Panc1 (cell line): ENCODE results near the gene HUNK.

ENCODE experiments used
- POLR2AphosphoS5 ChIP-seq: IDR thresholded peaks from 2 replicates; pipeline ENCODE4 v1.6.1; 2012; ENCODE audit warnings: mild to moderate bottlenecking, low read depth, low read length, moderate library complexity
- SIN3A ChIP-seq: IDR thresholded peaks from 2 replicates; pipeline ENCODE4 v1.6.1; 2012; ENCODE audit warnings: low read depth, mild to moderate bottlenecking, low read length, moderate library complexity, borderline replicate concordance; ENCODE audit not compliant: insufficient read depth
- TCF7L2 ChIP-seq: IDR thresholded peaks from 2 replicates; pipeline ENCODE4 v1.6.1; 2011; ENCODE audit warnings: mild to moderate bottlenecking, low read depth, low read length, inconsistent platforms
- TF ChIP-seq, protein P1 (sequence below): fragments of 450-650 bp; IDR thresholded peaks from 2 replicates; pipeline ENCODE4 v1.5.1; 2017; ENCODE audit warnings: mild to moderate bottlenecking
- TF ChIP-seq, protein P2 (sequence below), 2 experiments: IDR thresholded peaks; 2 replicates each; pipeline ENCODE4 v1.6.1; 2011 to 2012; ENCODE audit warnings: low read depth in 2 of 2, control low read depth in 1 of 2, low read length in 1 of 2, mild to moderate bottlenecking in 1 of 2, moderate library complexity in 1 of 2; ENCODE audit not compliant: insufficient read depth in 1 of 2

DNA sequence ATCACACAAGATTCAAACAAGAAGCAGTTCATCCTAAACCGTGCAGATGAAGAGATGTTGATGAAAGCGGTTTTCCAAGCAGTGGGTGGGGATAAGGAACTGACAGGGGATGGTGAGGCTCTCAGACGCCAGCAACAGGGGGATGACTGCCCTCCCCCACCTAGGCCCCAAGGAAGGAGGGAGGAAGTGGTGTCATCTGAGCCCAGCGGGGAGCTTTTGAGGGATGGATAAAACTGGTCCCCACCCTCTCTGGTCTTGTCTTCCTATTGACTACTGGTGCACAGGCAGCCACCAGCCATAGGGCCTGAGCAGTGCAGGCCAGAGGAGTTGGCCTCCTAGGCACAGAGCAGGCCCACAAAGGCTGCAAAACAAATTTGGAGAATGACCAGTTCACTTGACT is 175.5 kb downstream of the HUNK start:
- TF ChIP-seq, protein P1, sequence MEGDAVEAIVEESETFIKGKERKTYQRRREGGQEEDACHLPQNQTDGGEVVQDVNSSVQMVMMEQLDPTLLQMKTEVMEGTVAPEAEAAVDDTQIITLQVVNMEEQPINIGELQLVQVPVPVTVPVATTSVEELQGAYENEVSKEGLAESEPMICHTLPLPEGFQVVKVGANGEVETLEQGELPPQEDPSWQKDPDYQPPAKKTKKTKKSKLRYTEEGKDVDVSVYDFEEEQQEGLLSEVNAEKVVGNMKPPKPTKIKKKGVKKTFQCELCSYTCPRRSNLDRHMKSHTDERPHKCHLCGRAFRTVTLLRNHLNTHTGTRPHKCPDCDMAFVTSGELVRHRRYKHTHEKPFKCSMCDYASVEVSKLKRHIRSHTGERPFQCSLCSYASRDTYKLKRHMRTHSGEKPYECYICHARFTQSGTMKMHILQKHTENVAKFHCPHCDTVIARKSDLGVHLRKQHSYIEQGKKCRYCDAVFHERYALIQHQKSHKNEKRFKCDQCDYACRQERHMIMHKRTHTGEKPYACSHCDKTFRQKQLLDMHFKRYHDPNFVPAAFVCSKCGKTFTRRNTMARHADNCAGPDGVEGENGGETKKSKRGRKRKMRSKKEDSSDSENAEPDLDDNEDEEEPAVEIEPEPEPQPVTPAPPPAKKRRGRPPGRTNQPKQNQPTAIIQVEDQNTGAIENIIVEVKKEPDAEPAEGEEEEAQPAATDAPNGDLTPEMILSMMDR: no peak
- TF ChIP-seq POLR2AphosphoS5 (no peak), SIN3A (no peak), TCF7L2 (no peak)
- TF ChIP-seq, protein P2, sequence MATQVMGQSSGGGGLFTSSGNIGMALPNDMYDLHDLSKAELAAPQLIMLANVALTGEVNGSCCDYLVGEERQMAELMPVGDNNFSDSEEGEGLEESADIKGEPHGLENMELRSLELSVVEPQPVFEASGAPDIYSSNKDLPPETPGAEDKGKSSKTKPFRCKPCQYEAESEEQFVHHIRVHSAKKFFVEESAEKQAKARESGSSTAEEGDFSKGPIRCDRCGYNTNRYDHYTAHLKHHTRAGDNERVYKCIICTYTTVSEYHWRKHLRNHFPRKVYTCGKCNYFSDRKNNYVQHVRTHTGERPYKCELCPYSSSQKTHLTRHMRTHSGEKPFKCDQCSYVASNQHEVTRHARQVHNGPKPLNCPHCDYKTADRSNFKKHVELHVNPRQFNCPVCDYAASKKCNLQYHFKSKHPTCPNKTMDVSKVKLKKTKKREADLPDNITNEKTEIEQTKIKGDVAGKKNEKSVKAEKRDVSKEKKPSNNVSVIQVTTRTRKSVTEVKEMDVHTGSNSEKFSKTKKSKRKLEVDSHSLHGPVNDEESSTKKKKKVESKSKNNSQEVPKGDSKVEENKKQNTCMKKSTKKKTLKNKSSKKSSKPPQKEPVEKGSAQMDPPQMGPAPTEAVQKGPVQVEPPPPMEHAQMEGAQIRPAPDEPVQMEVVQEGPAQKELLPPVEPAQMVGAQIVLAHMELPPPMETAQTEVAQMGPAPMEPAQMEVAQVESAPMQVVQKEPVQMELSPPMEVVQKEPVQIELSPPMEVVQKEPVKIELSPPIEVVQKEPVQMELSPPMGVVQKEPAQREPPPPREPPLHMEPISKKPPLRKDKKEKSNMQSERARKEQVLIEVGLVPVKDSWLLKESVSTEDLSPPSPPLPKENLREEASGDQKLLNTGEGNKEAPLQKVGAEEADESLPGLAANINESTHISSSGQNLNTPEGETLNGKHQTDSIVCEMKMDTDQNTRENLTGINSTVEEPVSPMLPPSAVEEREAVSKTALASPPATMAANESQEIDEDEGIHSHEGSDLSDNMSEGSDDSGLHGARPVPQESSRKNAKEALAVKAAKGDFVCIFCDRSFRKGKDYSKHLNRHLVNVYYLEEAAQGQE (IDR thresholded peaks at IDR 0.05; ENCODE audit: insufficient read depth in 1 of 2, low read depth in 2 of 2, low read length in 1 of 2): no peak
